Embryonic facial prominence (tissue), 1 donor: ENCODE measurements around the gene CNFN.

Experiments used
- DNase-seq: peaks from one replicate; pipeline ENCODE4 v3.0.0-alpha.2; 2016; ENCODE audit errors: extremely low spot score

CNFN gene

DNA sequence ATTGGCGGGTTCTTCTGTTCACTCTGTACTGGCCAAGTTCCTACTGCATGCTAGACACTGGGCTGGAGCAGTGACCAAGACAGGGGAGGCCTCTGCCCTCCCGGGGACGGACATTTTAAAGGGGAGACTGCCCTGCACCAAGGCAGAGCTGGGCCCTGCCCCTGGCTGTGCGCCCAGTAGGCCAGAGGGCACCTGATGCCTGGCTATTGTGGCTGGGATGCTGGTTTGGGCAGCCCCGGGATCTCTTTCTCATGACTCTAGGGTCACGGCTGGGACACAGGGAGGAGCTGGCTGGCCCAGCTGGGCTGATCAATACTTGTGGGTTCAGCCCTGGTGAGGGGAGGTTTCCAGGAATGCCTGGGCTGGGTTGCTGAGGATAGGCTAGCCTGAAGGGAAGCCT lies 19.4 kb upstream of the CNFN start:
- DNase-seq = no peak

GRCh38 chr19:42407816-42408175 lies 17.7 kb upstream of the CNFN start:
- DNase-seq = no peak

DNA sequence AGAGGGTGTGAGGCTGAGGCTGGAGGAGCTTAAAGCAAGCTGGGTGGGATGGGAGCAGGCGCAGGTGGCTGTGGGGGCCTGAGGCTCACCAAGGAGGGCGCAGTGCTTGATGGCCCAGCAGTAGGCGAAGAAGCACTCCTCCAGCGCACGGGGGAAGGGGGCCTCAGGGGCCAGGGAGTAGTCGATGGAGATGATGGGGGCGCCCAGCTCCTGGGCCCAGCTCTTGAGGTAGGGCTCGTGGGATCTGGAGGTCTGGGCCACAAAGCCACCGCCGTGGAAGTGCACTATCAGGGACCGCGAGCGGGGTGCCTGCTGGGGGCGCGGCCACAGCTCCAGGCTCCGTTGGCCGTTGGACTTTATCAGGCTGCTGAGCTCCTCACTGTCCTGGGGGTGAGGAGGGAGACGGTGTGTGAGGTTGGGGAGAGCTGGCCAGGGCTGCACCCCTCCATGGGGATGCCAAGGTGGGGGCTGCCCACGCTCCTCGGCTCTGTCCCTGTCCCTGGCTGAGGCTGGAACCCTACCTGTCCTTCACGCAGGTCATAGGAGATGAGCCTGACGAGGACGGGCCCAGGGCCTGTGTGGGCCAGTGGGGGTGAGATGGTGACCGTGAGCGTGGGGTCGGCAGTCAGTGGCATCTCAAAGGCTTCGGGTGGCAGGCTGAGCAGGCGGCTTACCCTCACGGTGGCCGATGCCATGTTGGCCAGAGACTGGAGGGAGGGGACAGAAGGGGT lies 17.2 kb upstream of the CNFN start:
- no peak for DNase-seq

DNA sequence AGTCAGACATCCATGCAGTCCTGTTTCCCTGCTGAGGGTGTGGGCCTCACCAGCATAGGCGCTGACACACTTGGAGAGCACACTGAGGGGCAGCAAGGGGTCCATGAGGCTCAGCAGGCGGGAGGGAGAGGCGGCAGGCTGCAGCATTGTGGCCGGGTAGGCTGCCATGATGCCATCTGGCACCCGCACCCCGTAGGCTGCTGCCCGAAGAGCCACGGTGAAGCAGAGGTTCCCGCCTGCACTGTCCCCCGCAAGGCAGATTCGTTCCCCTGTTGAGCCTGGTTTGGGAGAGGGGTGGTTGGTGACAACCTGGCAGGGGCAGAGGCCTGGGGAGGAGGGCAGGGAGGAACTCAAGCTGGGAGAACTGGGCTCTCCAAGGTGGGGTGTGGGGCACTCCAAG lies 16.0 kb upstream of the CNFN start:
- no peak for DNase-seq

DNA sequence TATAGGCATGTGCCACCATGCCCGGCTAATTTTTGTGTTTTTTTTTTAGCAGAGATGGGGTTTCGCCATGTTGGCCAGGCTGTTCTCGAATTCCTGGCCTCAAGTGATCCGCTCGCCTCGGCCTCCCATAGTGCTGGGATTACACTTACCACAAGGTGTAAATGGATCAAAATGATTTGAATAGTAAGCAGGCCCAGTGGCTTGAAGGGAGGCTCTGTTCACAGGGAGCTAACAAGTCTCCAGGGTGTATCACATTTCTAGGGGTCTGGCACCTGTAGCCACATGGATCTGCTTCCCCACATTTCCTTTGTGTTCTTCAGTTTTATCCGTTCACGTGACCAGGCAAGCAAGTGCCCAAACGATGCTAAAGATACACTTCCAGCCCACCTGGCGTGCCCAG lies 13.5 kb upstream of the CNFN start:
- no peak for DNase-seq

DNA sequence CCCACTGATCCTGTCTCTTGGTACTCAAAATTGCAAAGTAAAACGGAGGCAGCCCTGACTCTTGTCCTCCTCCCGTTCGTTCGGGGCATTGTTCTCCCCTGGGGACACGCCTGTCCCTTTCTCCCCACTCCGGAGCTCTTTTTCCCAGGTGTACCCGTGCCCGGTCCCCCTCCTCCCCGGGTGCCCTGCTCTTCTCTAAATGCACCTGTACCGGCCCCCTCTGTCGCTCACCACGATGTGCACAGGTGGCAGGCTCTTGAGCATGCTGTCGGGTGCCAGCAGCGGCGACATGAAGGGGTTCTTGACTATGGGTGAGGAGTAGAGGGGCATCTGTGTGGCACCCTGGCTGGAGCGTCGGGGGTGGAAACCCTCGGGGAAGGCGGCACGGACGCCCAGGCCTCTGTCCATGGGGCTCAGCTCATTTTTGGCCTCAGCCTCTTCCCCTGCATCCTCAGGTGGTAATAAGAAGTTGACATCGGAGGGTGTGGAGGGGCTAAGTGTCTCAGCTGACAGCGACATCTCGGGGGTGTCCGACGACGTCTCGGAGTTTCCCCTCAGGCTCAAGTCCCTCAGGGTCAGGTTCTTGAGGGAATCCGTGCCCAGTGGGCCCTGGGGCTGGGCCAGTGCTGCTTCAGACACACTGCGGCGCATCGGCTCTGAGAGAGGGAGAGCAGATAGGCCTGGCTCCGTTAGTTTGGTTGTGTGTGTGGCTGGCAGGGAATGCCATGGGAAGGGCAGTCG lies 12.4 kb upstream of the CNFN start:
- DNase-seq = no peak

- peak; percentile 61 for DNase-seq
These were observed 11.5 kb upstream of the CNFN start for GRCh38 chr19:42401365-42402303.

GRCh38 chr19:42400404-42400803 lies 10.3 kb upstream of the CNFN start:
- no peak for DNase-seq

- no peak for DNase-seq
These were observed 7.4 kb upstream of the CNFN start for GRCh38 chr19:42397263-42398166.

GRCh38 chr19:42396381-42397262 lies 6.5 kb upstream of the CNFN start:
- peak; percentile 90 for DNase-seq

DNA sequence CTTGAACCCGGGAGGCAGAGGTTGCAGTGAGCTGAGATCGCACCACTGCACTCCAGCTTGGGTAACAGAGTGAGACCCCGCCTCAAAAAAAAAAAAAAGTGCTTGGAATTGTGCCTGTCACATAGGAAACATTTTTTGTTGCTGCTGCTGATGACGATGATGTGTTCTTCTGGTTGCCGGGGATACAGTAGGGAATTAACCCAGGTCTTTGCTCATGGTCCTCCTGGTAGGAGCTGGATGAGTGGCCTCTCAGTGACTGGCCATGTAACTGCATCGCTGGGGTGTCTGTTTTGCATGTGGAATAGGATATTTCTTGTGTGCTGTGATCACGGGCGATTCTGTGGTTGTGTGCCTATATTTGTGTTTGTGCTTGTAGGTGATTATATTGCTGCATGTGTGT lies 4.7 kb upstream of the CNFN start:
- DNase-seq = no peak

GRCh38 chr19:42392165-42392564 lies 2.1 kb upstream of the CNFN start:
- no peak for DNase-seq

DNA sequence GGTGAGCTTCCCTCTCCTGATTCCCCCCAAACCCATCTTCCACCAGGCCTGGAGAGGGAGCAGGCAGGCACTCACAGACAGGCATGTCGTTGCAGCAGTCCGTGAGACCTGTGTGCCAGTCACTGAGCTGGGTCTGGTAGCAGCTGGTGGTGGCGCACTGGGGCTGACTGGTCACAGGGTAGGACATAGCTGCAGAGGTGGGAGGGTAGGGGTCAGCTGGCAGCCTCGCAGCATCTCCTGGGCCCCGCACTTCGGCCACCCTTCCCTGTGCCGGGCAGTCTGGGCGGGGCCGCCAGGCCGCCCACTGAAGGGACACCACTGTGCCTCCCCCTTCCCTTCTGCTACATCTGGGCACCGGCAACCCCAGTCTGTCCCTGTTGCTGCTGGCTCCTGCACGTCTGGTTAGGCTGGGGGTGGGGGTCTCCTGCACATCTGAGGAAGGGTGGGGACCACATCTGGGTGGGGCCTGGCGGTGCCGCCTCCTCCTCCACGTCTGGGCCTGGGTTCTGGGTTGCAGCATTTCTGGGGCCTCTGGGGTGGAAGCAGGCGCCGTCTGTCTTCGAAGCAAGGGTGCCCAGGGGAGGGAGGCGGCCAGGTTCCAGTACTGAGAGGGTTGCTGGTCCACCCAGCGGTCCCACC lies 1.1 kb downstream of the CNFN start:
- DNase-seq = no peak

GRCh38 chr19:42386974-42387707 lies 3.0 kb downstream of the CNFN start:
- no peak for DNase-seq

DNA sequence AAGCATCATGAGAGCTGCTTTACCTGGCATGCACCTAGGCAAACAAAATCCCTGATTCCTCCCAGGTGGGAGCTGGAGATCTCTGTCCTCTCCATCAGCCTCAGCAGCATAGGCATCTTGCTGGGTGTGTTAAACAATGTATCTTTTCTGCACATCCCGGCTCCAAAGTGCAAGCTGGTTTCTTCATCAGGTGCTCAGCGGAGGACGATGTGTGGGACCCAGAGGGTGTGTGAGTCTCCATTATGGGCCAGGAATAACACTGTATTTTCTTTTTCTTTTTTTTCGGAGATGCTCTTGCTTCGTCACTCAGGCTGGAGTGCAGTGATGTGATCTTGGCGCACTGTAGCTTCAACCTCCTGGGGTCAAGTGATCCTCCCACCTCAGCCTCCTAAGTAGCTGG lies 9.9 kb downstream of the CNFN start:
- no peak for DNase-seq

DNA sequence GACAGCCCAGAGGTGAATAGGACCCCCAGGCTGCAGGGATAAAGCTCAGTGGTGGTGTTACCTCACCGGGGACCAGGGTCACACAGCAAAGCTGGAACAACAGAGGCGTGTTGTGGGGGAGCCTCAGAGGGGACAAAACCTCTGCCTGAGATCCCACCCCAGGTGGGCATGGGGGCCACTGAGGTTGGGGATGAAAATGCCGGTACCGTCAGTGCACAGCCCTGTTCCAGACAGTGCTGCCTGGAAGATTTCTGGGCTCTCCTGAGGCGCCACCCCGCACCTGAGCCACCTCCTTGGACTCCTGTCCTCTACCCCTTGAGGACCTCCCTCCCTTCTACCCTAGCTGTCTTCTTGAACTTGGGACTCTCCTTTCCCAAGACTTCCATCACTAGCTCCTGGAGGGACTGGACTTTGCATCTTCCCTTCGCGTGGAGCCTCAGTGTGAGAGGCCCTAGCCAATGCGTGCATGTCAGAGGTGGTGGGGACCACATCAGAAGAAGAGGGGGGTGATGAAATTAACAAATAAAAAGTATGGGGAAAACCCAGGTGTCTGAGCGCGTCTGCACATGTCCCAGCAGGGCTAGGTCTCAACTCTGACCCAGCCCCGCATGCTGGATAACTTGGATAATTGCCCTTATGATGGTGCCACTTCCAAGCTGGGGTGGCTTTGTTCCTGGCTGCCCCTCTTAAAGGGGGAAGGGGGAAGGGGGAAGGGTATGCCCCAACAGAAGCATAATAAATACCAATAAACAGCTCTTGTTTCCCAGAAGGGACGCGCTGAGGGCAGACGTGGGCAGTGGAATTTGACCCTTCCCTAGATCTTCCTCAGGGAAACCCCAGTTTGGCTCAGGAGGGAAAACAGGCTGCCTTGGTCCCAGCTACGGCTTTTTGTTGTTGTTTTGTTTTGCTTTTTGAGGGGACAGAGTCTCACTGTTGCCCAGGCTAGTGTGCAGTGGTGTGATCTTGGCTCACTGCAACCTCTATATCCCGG lies 11.6 kb downstream of the CNFN start:
- DNase-seq = no peak

- DNase-seq = no peak
These were observed 13.9 kb downstream of the CNFN start for GRCh38 chr19:42376177-42376555.
